Gastroesophageal sphincter (tissue), 4 donors: ENCODE measurements around the gene GDPD5. TPM values are rescaled to one million over a fixed set of nuclear protein-coding genes. Genes with fewer than 3 reads are reported as not detected.

ENCODE experiments used
- ATAC-seq: fragments of 150-250 bp; one replicate; pipeline ENCODE4 v1.9.1; 2016; ENCODE audit warnings: mild to moderate bottlenecking, moderate library complexity
- H3K27ac ChIP-seq, 4 donors: fragments of 200-600 bp; sonication (generic) in 3 of 4; 1 replicate in 3 of 4; 2 replicates in 1 of 4; pipeline ENCODE4 v1.5.1; 2016 to 2019
- H3K27me3 ChIP-seq: fragments of 200-600 bp; sonication (generic); one replicate; pipeline ENCODE4 v1.5.1; 2019
- H3K36me3 ChIP-seq, 2 donors: fragments of 200-600 bp; sonication (generic); one replicate each; pipeline ENCODE4 v1.5.1; 2019; ENCODE audit warnings: control low read depth in 1 of 2
- H3K4me1 ChIP-seq, 3 donors: fragments of 200-600 bp; sonication (generic); 1 replicate in 2 of 3; 2 replicates in 1 of 3; pipeline ENCODE4 v1.5.1; 2016 to 2019; ENCODE audit warnings: control low read depth in 2 of 3
- H3K4me3 ChIP-seq, 2 donors: fragments of 200-600 bp; sonication (generic); one replicate each; pipeline ENCODE4 v1.5.1; 2019; ENCODE audit warnings: mild to moderate bottlenecking in 1 of 2, moderate library complexity in 1 of 2
- H3K9me3 ChIP-seq, 3 donors: fragments of 200-600 bp; sonication (generic); one replicate each; pipeline ENCODE4 v1.5.1; 2017 to 2019; ENCODE audit warnings: control low read depth in 2 of 3
- EP300 ChIP-seq: sonication (generic); formaldehyde crosslinking; IDR thresholded peaks from one replicate; pipeline ENCODE4 v1.6.1; 2017; ENCODE audit warnings: antibody characterized with exemption, mild to moderate bottlenecking
- POLR2A ChIP-seq, 2 donors: fragments of 450-650 bp; IDR thresholded peaks; one replicate each; pipeline ENCODE4 v1.6.1; 2017; ENCODE audit warnings: antibody characterized with exemption in 2 of 2, mild to moderate bottlenecking in 2 of 2, moderate library complexity in 1 of 2
- POLR2AphosphoS5 ChIP-seq: sonication (generic); formaldehyde crosslinking; IDR thresholded peaks from one replicate; pipeline ENCODE4 v1.6.1; 2017; ENCODE audit warnings: antibody characterized with exemption
- WGBS, 2 donors: methylation state at CpG; one replicate each; pipeline ENCODE4 v1.1.5; 2018; ENCODE audit warnings: low coverage in 1 of 2; 5-methylcytosine and 5-hydroxymethylcytosine counted together
- total RNA-seq, 4 donors: library from RNA; depleted of rRNA; stranded (reverse); fragments of >200 nt; gene quantifications; one replicate each; pipeline ENCODE4 v1.1.0, GENCODE V29; 2016
- TF ChIP-seq, protein P1 (sequence below), 4 experiments: fragments of 200-600 bp in 2 of 4; fragments of 450-650 bp in 2 of 4; sonication (generic) in 1 of 4; IDR thresholded peaks; one replicate each; pipeline ENCODE4 v1.5.1; 2017 to 2019; ENCODE audit warnings: antibody characterized with exemption in 4 of 4, mild to moderate bottlenecking in 2 of 4, moderate library complexity in 2 of 4

GDPD5 gene
- total RNA-seq, 4 donors from 2014 or later, result 3.8 to 9.3 (median 6.4) TPM

- peaks cover 0 to 32% (median 4%) of the 10 kb centered on the region in 3 donors for H3K4me1 ChIP-seq
- H3K27ac ChIP-seq, result no peak overlapping the region
- H3K36me3 ChIP-seq, result no peaks in the 10 kb centered on the region
- no peak overlapping the region for H3K4me3 ChIP-seq
- no peak for ATAC-seq
- TF ChIP-seq POLR2AphosphoS5, result no peak
- TF ChIP-seq POLR2A (IDR thresholded peaks at IDR 0.05), result no peak
- no peak for TF ChIP-seq EP300
- TF ChIP-seq, protein P1, sequence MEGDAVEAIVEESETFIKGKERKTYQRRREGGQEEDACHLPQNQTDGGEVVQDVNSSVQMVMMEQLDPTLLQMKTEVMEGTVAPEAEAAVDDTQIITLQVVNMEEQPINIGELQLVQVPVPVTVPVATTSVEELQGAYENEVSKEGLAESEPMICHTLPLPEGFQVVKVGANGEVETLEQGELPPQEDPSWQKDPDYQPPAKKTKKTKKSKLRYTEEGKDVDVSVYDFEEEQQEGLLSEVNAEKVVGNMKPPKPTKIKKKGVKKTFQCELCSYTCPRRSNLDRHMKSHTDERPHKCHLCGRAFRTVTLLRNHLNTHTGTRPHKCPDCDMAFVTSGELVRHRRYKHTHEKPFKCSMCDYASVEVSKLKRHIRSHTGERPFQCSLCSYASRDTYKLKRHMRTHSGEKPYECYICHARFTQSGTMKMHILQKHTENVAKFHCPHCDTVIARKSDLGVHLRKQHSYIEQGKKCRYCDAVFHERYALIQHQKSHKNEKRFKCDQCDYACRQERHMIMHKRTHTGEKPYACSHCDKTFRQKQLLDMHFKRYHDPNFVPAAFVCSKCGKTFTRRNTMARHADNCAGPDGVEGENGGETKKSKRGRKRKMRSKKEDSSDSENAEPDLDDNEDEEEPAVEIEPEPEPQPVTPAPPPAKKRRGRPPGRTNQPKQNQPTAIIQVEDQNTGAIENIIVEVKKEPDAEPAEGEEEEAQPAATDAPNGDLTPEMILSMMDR (IDR thresholded peaks at IDR 0.05), result no peak
- WGBS, 2 donors, result 73 to 89% methylated on average over 4 to 5 of the region's 8 CpGs
- H3K9me3 ChIP-seq, result no peaks in the 10 kb centered on the region
- no peaks in the 10 kb centered on the region for H3K27me3 ChIP-seq
These were observed 17.6 kb downstream of the GDPD5 start for GRCh38 chr11:75508051-75508561.

DNA sequence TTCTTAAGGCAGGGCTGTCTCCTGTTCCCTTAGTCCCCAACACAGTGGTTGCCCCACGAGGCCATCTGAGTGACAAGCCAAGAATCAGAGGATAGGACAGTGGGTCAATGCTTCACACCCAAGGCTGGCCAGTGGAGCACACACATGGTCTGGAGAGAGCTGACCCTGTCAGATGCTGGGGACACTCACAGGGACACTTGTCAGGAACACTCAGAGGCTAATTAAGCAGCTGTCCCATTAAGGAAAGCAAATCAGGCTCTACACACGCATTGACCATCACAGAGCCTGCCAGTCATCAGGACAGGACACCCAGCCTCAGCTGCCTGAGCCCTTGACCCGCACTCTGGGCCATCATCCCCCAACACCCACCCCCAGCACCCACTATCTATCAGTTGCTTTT is 18.2 kb downstream of the GDPD5 start:
- Histone ChIP-seq H3K4me3 (no peak overlapping the region), H3K27me3 (no peaks in the 10 kb centered on the region), H3K27ac (peak overlapping the region in 1 of 4 donors; percentile 43), H3K36me3 (no peaks in the 10 kb centered on the region), H3K4me1 (peaks cover 0 to 32% (median 4%) of the 10 kb centered on the region in 3 donors), H3K9me3 (no peaks in the 10 kb centered on the region)
- no peak for ATAC-seq
- WGBS, 2 donors, result 100% methylated on average over 2 of the region's 3 CpGs
- TF ChIP-seq EP300 (no peak), POLR2AphosphoS5 (no peak), POLR2A (IDR thresholded peaks at IDR 0.05) (no peak)
- TF ChIP-seq, protein P1 (IDR thresholded peaks at IDR 0.05), result no peak

- no peak overlapping the region for H3K4me3 ChIP-seq
- no peaks in the 10 kb centered on the region for H3K27me3 ChIP-seq
- WGBS, 2 donors, result no CpG with 5 or more reads among the region's 6 CpGs
- ATAC-seq, result no peak
- H3K27ac ChIP-seq, result peak overlapping the region in 3 of 4 donors; percentile 43 to 53 (median 43)
- no peaks in the 10 kb centered on the region for H3K36me3 ChIP-seq
- no peaks in the 10 kb centered on the region for H3K9me3 ChIP-seq
- H3K4me1 ChIP-seq, result peaks cover 0 to 32% (median 4%) of the 10 kb centered on the region in 3 donors
- TF ChIP-seq POLR2A (IDR thresholded peaks at IDR 0.05) (no peak), EP300 (no peak), POLR2AphosphoS5 (no peak)
- TF ChIP-seq, protein P1 (IDR thresholded peaks at IDR 0.05), result no peak
These were observed 18.9 kb downstream of the GDPD5 start for GRCh38 chr11:75506827-75507226.

DNA sequence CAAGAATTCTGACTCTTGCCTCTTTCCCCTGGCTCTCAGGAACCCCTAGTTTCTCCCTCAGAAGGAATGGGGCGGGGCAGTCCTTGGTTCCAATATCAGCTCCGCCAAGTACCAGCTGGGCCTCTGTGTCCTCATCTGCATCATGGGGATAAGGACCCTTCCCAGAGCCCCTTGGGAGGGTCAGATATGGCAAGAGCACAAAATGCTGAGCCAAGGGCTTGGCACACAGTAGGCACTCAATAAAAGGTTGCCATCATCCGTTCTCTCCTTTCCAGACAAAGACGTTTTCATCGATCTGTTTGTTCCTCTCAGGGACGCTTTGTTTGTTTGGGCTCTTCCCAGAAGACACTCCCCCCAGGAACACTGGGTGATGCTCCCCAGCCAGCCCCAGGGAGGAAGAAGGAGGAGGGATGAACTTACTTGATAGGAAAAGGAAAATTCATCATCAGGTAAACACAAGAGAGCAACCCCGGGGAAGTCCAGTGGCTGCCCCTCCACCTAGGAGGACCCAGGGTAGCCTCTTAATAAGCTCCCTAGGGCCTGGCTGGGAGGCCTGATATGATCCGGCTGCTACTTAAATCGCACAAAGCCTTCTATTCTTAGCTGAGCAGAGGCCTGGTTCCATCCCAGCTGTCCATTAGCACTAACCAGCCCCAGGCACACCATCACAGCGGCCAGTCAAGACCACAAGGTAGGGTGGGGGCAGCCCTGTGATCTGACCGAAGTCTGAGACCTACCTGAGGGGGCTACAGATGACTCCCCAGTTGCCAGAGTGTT is 19.6 kb downstream of the GDPD5 start:
- H3K27ac ChIP-seq, result peak overlapping the region in 3 of 4 donors; percentile 43 to 53 (median 43)
- H3K4me1 ChIP-seq, result peaks cover 0 to 31% (median 4%) of the 10 kb centered on the region in 3 donors
- WGBS, 2 donors, result 51 to 100% methylated on average over 1 to 5 of the region's 11 CpGs
- TF ChIP-seq POLR2A (IDR thresholded peaks at IDR 0.05), result no peak
- no peak for TF ChIP-seq EP300
- no peak for TF ChIP-seq POLR2AphosphoS5
- TF ChIP-seq, protein P1 (IDR thresholded peaks at IDR 0.05), result no peak
- H3K27me3 ChIP-seq, result no peaks in the 10 kb centered on the region
- H3K9me3 ChIP-seq, result no peaks in the 10 kb centered on the region
- H3K36me3 ChIP-seq, result no peaks in the 10 kb centered on the region
- ATAC-seq, result peak; percentile 60
- no peak overlapping the region for H3K4me3 ChIP-seq

- H3K4me3 ChIP-seq, result no peak overlapping the region
- no peaks in the 10 kb centered on the region for H3K27me3 ChIP-seq
- TF ChIP-seq POLR2A (IDR thresholded peaks at IDR 0.05) (no peak), POLR2AphosphoS5 (no peak)
- TF ChIP-seq, protein P1 (IDR thresholded peaks at IDR 0.05), result no peak
- 83 to 93% methylated on average over 5 of the region's 5 CpGs for WGBS, 2 donors
- H3K27ac ChIP-seq, result no peak overlapping the region
- ATAC-seq, result no peak
- H3K9me3 ChIP-seq, result no peaks in the 10 kb centered on the region
- H3K36me3 ChIP-seq, result no peaks in the 10 kb centered on the region
- peaks cover 0 to 28% (median 7%) of the 10 kb centered on the region in 3 donors for H3K4me1 ChIP-seq
These were observed 21.2 kb downstream of the GDPD5 start for GRCh38 chr11:75504501-75504900.
